Subcutaneous abdominal adipose tissue (tissue), 5 donors: ENCODE measurements around the gene DDX39B.
"Not testable (repeated sequence)": the region's sequence is repeated elsewhere in the genome, so short reads cannot be mapped to it uniquely, and the experiment has no call there.

Source experiments
- H3K27ac ChIP-seq: one replicate; pipeline ENCODE4 v1.7.0; 2013; ENCODE audit warnings: low read depth, mild to moderate bottlenecking, inconsistent platforms, low read length, moderate library complexity
- H3K27me3 ChIP-seq, 5 donors: one replicate each; pipeline ENCODE4 v1.7.0; 2013; ENCODE audit warnings: low read length in 5 of 5, inconsistent platforms in 1 of 5; ENCODE audit not compliant: control insufficient read depth in 5 of 5, insufficient read depth in 4 of 5
- H3K36me3 ChIP-seq, 5 donors: one replicate each; pipeline ENCODE4 v1.7.0; 2013; ENCODE audit warnings: low read length in 5 of 5; ENCODE audit not compliant: control insufficient read depth in 5 of 5, insufficient read depth in 5 of 5
- H3K4me1 ChIP-seq, 5 donors: one replicate each; pipeline ENCODE4 v1.7.0; 2013; ENCODE audit warnings: low read length in 5 of 5, mild to moderate bottlenecking in 3 of 5, moderate library complexity in 1 of 5; ENCODE audit not compliant: control insufficient read depth in 5 of 5, insufficient read depth in 5 of 5
- H3K4me3 ChIP-seq, 5 donors: one replicate each; pipeline ENCODE4 v1.7.0; 2013; ENCODE audit warnings: low read length in 5 of 5, low read depth in 1 of 5
- H3K9ac ChIP-seq, 5 donors: one replicate each; pipeline ENCODE4 v1.7.0; 2013; ENCODE audit warnings: low read length in 5 of 5, mild to moderate bottlenecking in 4 of 5, moderate library complexity in 3 of 5
- H3K9me3 ChIP-seq, 5 donors: one replicate each; pipeline ENCODE4 v1.7.0; 2013; ENCODE audit warnings: low read length in 5 of 5; ENCODE audit not compliant: control insufficient read depth in 5 of 5
- donor health status: healthy.
- donor health status: healthy.
- donor health status: healthy.
- donor health status: healthy.
- donor health status: healthy.

Gene DDX39B

GRCh38 chr6:31489086-31489485 lies 52.7 kb downstream of the DDX39B start:
- H3K9ac ChIP-seq = no peak overlapping the region
- no peak overlapping the region for H3K27ac ChIP-seq
- no peak overlapping the region for H3K4me3 ChIP-seq
- no peaks in the 10 kb centered on the region for H3K9me3 ChIP-seq
- peaks cover 0 to 3% (median 0%) of the 10 kb centered on the region in 5 donors for H3K27me3 ChIP-seq
- peaks cover 0 to 14% (median 6%) of the 10 kb centered on the region in 5 donors for H3K4me1 ChIP-seq
- no peaks in the 10 kb centered on the region for H3K36me3 ChIP-seq

GRCh38 chr6:31487674-31488073 lies 54.1 kb downstream of the DDX39B start:
- not testable (repeated sequence) for H3K27ac ChIP-seq, H3K9me3 ChIP-seq, H3K4me1 ChIP-seq, H3K9ac ChIP-seq, H3K27me3 ChIP-seq, H3K4me3 ChIP-seq, H3K36me3 ChIP-seq

GRCh38 chr6:31486065-31486837 lies 55.6 kb downstream of the DDX39B start:
- H3K27me3 ChIP-seq, H3K9me3 ChIP-seq, H3K27ac ChIP-seq, H3K36me3 ChIP-seq, H3K4me3 ChIP-seq, H3K4me1 ChIP-seq, H3K9ac ChIP-seq: not testable (repeated sequence)

- Histone ChIP-seq H3K4me1 (no peaks in the 10 kb centered on the region), H3K9ac (no peak overlapping the region), H3K9me3 (no peaks in the 10 kb centered on the region), H3K4me3 (no peak overlapping the region), H3K27me3 (peaks cover 0 to 3% (median 0%) of the 10 kb centered on the region in 5 donors), H3K36me3 (no peaks in the 10 kb centered on the region), H3K27ac (no peak overlapping the region)
Measured at GRCh38 chr6:31485055-31485454, 56.7 kb downstream of the DDX39B start.

- H3K27me3 ChIP-seq = peaks cover 0 to 2% (median 0%) of the 10 kb centered on the region in 5 donors
- H3K36me3 ChIP-seq = no peaks in the 10 kb centered on the region
- no peak overlapping the region for H3K9ac ChIP-seq
- H3K4me3 ChIP-seq = no peak overlapping the region
- H3K4me1 ChIP-seq = no peaks in the 10 kb centered on the region
- H3K27ac ChIP-seq = no peak overlapping the region
- H3K9me3 ChIP-seq = no peaks in the 10 kb centered on the region
Measured at GRCh38 chr6:31483392-31483791, 58.4 kb downstream of the DDX39B start.

GRCh38 chr6:31480574-31480973 lies 61.2 kb downstream of the DDX39B start:
- Histone ChIP-seq H3K27me3 (peaks cover 0 to 3% (median 0%) of the 10 kb centered on the region in 5 donors), H3K4me1 (peaks cover 0 to 10% (median 0%) of the 10 kb centered on the region in 5 donors), H3K27ac (no peak overlapping the region), H3K36me3 (no peaks in the 10 kb centered on the region), H3K9ac (no peak overlapping the region), H3K4me3 (no peak overlapping the region), H3K9me3 (no peaks in the 10 kb centered on the region)
